HEK293T (cell line): Measurements from ENCODE around the gene MYBPH.

Experiments
- ARNT ChIP-seq: fragments of 450-650 bp; IDR thresholded peaks from 2 replicates; pipeline ENCODE4 v1.6.1; 2017; ENCODE audit warnings: mild to moderate bottlenecking
- BHLHE40 ChIP-seq: fragments of 450-650 bp; IDR thresholded peaks from 2 replicates; pipeline ENCODE4 v1.6.1; 2016; ENCODE audit warnings: mild to moderate bottlenecking, moderate library complexity, borderline replicate concordance
- CTBP1 ChIP-seq: fragments of 450-650 bp; IDR thresholded peaks from 2 replicates; pipeline ENCODE4 v1.6.1; 2016; ENCODE audit warnings: borderline replicate concordance
- ELF4 ChIP-seq: fragments of 450-650 bp; IDR thresholded peaks from 2 replicates; pipeline ENCODE4 v1.6.1; 2017; ENCODE audit warnings: antibody characterized with exemption
- FOXA1 ChIP-seq: fragments of 450-650 bp; IDR thresholded peaks from 2 replicates; pipeline ENCODE4 v1.6.1; 2016; ENCODE audit warnings: mild to moderate bottlenecking
- FOXM1 ChIP-seq: fragments of 450-650 bp; IDR thresholded peaks from 2 replicates; pipeline ENCODE4 v1.6.1; 2017; ENCODE audit warnings: mild to moderate bottlenecking, borderline replicate concordance
- L3MBTL2 ChIP-seq: fragments of 450-650 bp; conservative IDR thresholded peaks from 2 replicates; pipeline ENCODE4 v1.6.1; 2016; ENCODE audit warnings: mild to moderate bottlenecking
- NFRKB ChIP-seq: fragments of 450-650 bp; IDR thresholded peaks from 2 replicates; pipeline ENCODE4 v1.6.1; 2016; ENCODE audit warnings: mild to moderate bottlenecking, moderate library complexity
- PKNOX1 ChIP-seq: fragments of 450-650 bp; IDR thresholded peaks from 2 replicates; pipeline ENCODE4 v1.6.1; 2016
- SP1 ChIP-seq: fragments of 450-650 bp; IDR thresholded peaks from 2 replicates; pipeline ENCODE4 v1.6.1; 2017
- ZNF384 ChIP-seq: fragments of 450-650 bp; IDR thresholded peaks from 2 replicates; pipeline ENCODE4 v1.6.1; 2016

- TF ChIP-seq ZNF384 (no peak), L3MBTL2 (no peak), BHLHE40 (no peak), FOXA1 (no peak), PKNOX1 (no peak), CTBP1 (no peak), SP1 (no peak), NFRKB (no peak), ARNT (no peak), ELF4 (no peak), FOXM1 (no peak)
Observed at GRCh38 chr1:203163891-203164635, 11.6 kb downstream of the MYBPH start.
